Caco-2 (cell line): ENCODE data around the gene KCNA10. TPM values are rescaled to one million over a fixed set of nuclear protein-coding genes. Genes with fewer than 3 reads are reported as not detected.

ENCODE experiments used
- BruUV-seq: library from RNA; stranded (reverse); fragments of 400-500 nt; replicated peaks from 2 replicates; lab custom pipeline; 2021; lab: Mats Ljungman, UMichigan
- CTCF ChIA-PET: fragments of 300-600 bp; sonication (Branson Sonifier 250); formaldehyde crosslinking; loops from one replicate; lab custom pipeline; 2022; ENCODE audit warnings: antibody characterized with exemption; lab: Charles Lee
- POLR2A ChIA-PET: fragments of 300-600 bp; sonication (Branson Sonifier 250); formaldehyde crosslinking; loops from one replicate; lab custom pipeline; 2022; ENCODE audit warnings: antibody characterized with exemption; lab: Charles Lee
- DNase-seq, 2 experiments: peaks; one replicate each; pipeline versions ENCODE4 v3.0.0 to v3.0.0-alpha.2; 2020 to 2022
- H3K27me3 ChIP-seq: replicated peaks from 2 replicates; pipeline ENCODE4 v1.6.0; 2011; ENCODE audit warnings: low read length; ENCODE audit not compliant: control insufficient read depth, insufficient read depth
- H3K36me3 ChIP-seq: 2 replicates; pipeline ENCODE4 v1.5.1; 2011; ENCODE audit warnings: low read length; ENCODE audit not compliant: control insufficient read depth, insufficient read depth
- H3K4me1 ChIP-seq: fragments of 250-450 bp; sonication (Bioruptor Pico); 2 replicates; pipeline ENCODE4 v1.5.1; 2020; ENCODE audit warnings: mild to moderate bottlenecking
- H3K4me3 ChIP-seq: 2 replicates; pipeline ENCODE4 v1.5.1; 2011; ENCODE audit warnings: low read depth, mild to moderate bottlenecking, control low read depth, low read length
- H3K9me3 ChIP-seq: fragments of 250-450 bp; sonication (Bioruptor Pico); 2 replicates; pipeline ENCODE4 v1.5.1; 2020; ENCODE audit warnings: mild to moderate bottlenecking, moderate library complexity
- H3K27ac Mint-ChIP-seq: one replicate; pipeline ENCODE4 v1.8.0; 2022; ENCODE audit warnings: mixed read lengths; ENCODE audit not compliant: unreplicated experiment
- H3K27me3 Mint-ChIP-seq: one replicate; pipeline ENCODE4 v1.8.0; 2022; ENCODE audit warnings: mixed read lengths; ENCODE audit not compliant: insufficient read depth, unreplicated experiment
- H3K36me3 Mint-ChIP-seq: one replicate; pipeline ENCODE4 v1.8.0; 2022; ENCODE audit warnings: mild to moderate bottlenecking, mixed read lengths; ENCODE audit not compliant: insufficient read depth, unreplicated experiment
- H3K4me1 Mint-ChIP-seq: one replicate; pipeline ENCODE4 v1.8.0; 2022; ENCODE audit warnings: low read depth, mixed read lengths; ENCODE audit not compliant: unreplicated experiment
- H3K4me3 Mint-ChIP-seq: one replicate; pipeline ENCODE4 v1.8.0; 2022; ENCODE audit warnings: mild to moderate bottlenecking, moderate library complexity, mixed read lengths; ENCODE audit not compliant: unreplicated experiment
- H3K9me3 Mint-ChIP-seq: one replicate; pipeline ENCODE4 v1.8.0; 2022; ENCODE audit warnings: mixed read lengths; ENCODE audit not compliant: unreplicated experiment
- intact Hi-C: fragments of 100-400 bp; cut with micrococcal nuclease; formaldehyde crosslinking; loops from one replicate; pipeline ENCODE4 v1.10.0; 2022; ENCODE audit not compliant: unreplicated experiment
- total RNA-seq: library from RNA; stranded (reverse); gene quantifications from 2 replicates; pipeline ENCODE4 v1.2.3, GENCODE V29; 2022
- TF ChIP-seq, protein P1 (sequence below), 2 experiments: fragments of 200-600 bp in 1 of 2; IDR thresholded peaks; 1 replicate in 1 of 2; 2 replicates in 1 of 2; pipeline versions ENCODE4 v1.5.1 to v1.8.0; 2011 to 2022; ENCODE audit warnings: antibody characterized with exemption in 1 of 2, control low read depth in 1 of 2, inconsistent platforms in 1 of 2, low read depth in 1 of 2, low read length in 1 of 2, mild to moderate bottlenecking in 1 of 2, moderate library complexity in 1 of 2; ENCODE audit not compliant: insufficient read depth in 1 of 2, severe bottlenecking in 1 of 2, unreplicated experiment in 1 of 2

Gene KCNA10
- total RNA-seq, 1 experiment from 2014 or later, result not detected

GRCh38 chr1:110557481-110557880 is 38.5 kb upstream of the KCNA10 start:
- TF ChIP-seq, protein P1, sequence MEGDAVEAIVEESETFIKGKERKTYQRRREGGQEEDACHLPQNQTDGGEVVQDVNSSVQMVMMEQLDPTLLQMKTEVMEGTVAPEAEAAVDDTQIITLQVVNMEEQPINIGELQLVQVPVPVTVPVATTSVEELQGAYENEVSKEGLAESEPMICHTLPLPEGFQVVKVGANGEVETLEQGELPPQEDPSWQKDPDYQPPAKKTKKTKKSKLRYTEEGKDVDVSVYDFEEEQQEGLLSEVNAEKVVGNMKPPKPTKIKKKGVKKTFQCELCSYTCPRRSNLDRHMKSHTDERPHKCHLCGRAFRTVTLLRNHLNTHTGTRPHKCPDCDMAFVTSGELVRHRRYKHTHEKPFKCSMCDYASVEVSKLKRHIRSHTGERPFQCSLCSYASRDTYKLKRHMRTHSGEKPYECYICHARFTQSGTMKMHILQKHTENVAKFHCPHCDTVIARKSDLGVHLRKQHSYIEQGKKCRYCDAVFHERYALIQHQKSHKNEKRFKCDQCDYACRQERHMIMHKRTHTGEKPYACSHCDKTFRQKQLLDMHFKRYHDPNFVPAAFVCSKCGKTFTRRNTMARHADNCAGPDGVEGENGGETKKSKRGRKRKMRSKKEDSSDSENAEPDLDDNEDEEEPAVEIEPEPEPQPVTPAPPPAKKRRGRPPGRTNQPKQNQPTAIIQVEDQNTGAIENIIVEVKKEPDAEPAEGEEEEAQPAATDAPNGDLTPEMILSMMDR (IDR thresholded peaks at IDR 0.05; ENCODE audit: insufficient read depth in 1 of 2, low read depth in 1 of 2, low read length in 1 of 2, severe bottlenecking in 1 of 2, unreplicated experiment in 1 of 2), result no peak
- Histone ChIP-seq H3K4me3 (no peak overlapping the region), H3K27me3 (no peaks in the 10 kb centered on the region), H3K4me1 (no peaks in the 10 kb centered on the region), H3K9me3 (no peaks in the 10 kb centered on the region), H3K36me3 (no peaks in the 10 kb centered on the region)
- Mint-ChIP-seq H3K36me3 (no peaks in the 10 kb centered on the region), H3K4me3 (no peak overlapping the region), H3K27me3 (peaks cover 23% of the 10 kb centered on the region), H3K4me1 (no peaks in the 10 kb centered on the region), H3K9me3 (no peaks in the 10 kb centered on the region), H3K27ac (no peak overlapping the region)
- ChIA-PET POLR2A (no interaction called here), CTCF (interaction anchor here (0.7 kb wide), 1 partner anchor 1449 kb away, joined by 4 read pairs; no protein-coding TSS in a partner anchor)
- BruUV-seq, result no TSS peak
- no peak for DNase-seq
- intact Hi-C loops, result no loop called here

GRCh38 chr1:110556471-110556807 is 37.5 kb upstream of the KCNA10 start:
- Mint-ChIP-seq H3K27ac (no peak overlapping the region), H3K4me1 (no peaks in the 10 kb centered on the region), H3K27me3 (peaks cover 22% of the 10 kb centered on the region), H3K9me3 (no peaks in the 10 kb centered on the region), H3K4me3 (no peak overlapping the region), H3K36me3 (no peaks in the 10 kb centered on the region)
- TF ChIP-seq, protein P1 (IDR thresholded peaks at IDR 0.05; ENCODE audit: insufficient read depth in 1 of 2, low read depth in 1 of 2, low read length in 1 of 2, severe bottlenecking in 1 of 2, unreplicated experiment in 1 of 2), result no peak
- ChIA-PET POLR2A (no interaction called here), CTCF (interaction anchor here (0.6 kb wide), 1 partner anchor 18 kb away, joined by 5 read pairs; no protein-coding TSS in a partner anchor)
- intact Hi-C loops, result no loop called here
- no peak overlapping the region for H3K4me3 ChIP-seq
- H3K4me1 ChIP-seq, result no peaks in the 10 kb centered on the region
- H3K36me3 ChIP-seq, result no peaks in the 10 kb centered on the region
- no peaks in the 10 kb centered on the region for H3K27me3 ChIP-seq
- DNase-seq, result no peak
- BruUV-seq, result no TSS peak
- H3K9me3 ChIP-seq, result no peaks in the 10 kb centered on the region

DNA sequence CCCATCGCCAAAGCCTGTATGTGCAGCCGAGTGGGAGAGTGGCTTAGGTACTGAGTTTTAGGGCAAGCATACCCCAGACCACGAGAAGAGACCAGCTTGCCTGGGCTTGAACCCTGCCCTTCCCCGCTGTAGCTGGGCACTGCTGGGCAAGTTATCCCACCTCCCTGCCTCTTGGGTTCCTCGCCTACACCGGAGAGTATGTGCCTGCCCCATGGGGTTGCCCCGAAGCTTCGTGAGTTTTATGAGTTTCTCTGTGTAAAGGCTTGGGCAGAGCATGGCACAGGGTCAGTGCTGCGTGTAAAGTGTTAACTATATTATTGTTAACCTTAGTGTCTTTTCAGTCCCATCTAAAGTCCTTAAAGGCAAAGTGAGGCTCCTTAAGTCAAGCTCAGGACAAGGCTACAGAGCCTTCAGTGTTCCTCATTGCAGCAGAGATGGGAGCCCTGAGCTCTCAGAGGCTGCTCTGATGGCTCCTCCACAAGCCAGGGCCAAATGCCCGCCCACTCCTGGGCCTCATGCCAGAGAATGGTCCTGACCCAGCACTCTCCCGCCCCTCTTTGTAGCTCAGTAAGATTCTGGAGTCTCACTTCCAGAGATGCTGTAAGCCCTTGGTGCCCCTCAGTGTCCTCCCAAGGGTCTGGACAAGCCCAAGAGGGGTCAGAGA is 37.0 kb upstream of the KCNA10 start:
- no peak for DNase-seq
- Mint-ChIP-seq H3K4me3 (no peak overlapping the region), H3K4me1 (no peaks in the 10 kb centered on the region), H3K9me3 (no peaks in the 10 kb centered on the region), H3K27me3 (peaks cover 26% of the 10 kb centered on the region), H3K36me3 (no peaks in the 10 kb centered on the region), H3K27ac (no peak overlapping the region)
- H3K9me3 ChIP-seq, result no peaks in the 10 kb centered on the region
- H3K27me3 ChIP-seq, result no peaks in the 10 kb centered on the region
- no peaks in the 10 kb centered on the region for H3K36me3 ChIP-seq
- CTCF ChIA-PET, result interaction anchor here (0.6 kb wide), 2 partner anchors 17 to 209 kb away, joined by 3 to 5 read pairs; no protein-coding TSS in a partner anchor
- TF ChIP-seq, protein P1 (IDR thresholded peaks at IDR 0.05; ENCODE audit: insufficient read depth in 1 of 2, low read depth in 1 of 2, low read length in 1 of 2, severe bottlenecking in 1 of 2, unreplicated experiment in 1 of 2), result no peak
- intact Hi-C loops, result no loop called here
- POLR2A ChIA-PET, result no interaction called here
- no TSS peak for BruUV-seq
- no peak overlapping the region for H3K4me3 ChIP-seq
- H3K4me1 ChIP-seq, result no peaks in the 10 kb centered on the region
